Hematopoietic multipotent progenitor cell (in vitro differentiated cells): ENCODE results near the gene KCNQ5. TPM values are rescaled to one million over a fixed set of nuclear protein-coding genes. Genes with fewer than 3 reads are reported as not detected.

Source experiments
- DNase-seq, 3 donors: peaks; one replicate each; pipeline ENCODE4 v3.0.0-alpha.2; 2011 to 2015; ENCODE audit warnings: low read depth in 2 of 3, low spot score in 2 of 3
- total RNA-seq: library from RNA; depleted of rRNA; stranded (reverse); fragments of >200 nt; gene quantifications from one replicate; pipeline ENCODE4 v1.2.3, GENCODE V29; 2012

KCNQ5 gene
- total RNA-seq, 1 donor: 6.7 TPM

DNA sequence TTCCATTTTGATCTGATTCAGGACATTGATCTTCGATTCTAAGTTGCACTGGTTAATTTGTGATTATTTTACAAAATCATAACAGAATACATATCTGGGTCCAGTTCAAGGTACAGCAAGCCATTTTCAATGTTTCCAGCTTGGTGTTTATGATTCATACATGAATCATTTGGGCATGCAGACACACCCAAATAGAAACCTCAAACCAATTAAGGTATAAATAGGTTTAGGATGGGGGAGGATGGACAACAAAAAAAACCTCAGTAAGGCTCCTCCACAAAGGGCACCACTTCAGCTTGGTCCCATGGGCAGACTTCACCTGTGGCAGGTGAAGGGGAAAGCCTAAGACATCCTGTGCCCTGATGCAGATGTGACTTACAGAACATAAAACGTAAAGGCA, 410.7 kb downstream of the KCNQ5 start:
- DNase-seq: no peak

DNA sequence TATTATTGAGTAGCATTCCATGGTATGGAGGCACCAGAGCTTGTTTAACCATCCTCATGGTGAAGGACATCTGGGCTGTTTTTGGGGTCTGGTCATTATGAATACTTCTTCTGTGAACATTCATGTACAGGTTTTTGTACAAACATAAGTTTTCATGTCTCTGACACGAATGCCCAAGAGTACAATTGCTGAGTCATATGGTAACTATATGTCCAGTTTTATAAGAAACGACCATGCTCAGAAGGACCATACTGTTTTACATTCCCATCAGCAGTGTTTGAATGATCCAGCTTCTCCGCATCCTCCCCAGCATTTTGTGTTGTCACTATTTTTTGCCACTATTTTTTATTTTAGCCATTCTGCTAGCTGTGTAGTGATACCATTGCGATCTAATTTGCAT, 414.8 kb downstream of the KCNQ5 start:
- DNase-seq: no peak

DNA sequence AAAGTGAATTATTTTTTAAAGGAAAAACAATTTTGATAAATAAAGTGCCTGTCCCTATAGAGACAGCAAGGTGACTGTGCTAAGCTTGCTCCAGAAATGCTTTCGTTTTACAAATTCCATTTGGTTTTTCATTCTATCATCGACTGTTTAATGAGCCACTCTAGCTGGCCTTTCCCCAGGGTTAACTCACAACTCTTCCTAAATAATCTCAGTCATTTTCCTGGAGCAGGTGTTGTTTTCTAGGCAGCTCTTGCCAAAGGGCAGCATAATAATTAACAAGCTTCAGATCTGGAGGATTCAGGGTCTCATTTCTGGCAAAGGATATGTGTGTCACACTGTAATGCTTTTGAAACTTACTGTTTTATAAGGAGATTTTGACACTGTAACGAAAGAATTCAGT, 419.2 kb downstream of the KCNQ5 start:
- DNase-seq: no peak

GRCh38 chr6:73042892-73043291, 421.0 kb downstream of the KCNQ5 start:
- DNase-seq: no peak

GRCh38 chr6:73043446-73043845, 421.6 kb downstream of the KCNQ5 start:
- no peak for DNase-seq

GRCh38 chr6:73045609-73046008, 423.7 kb downstream of the KCNQ5 start:
- no peak for DNase-seq

DNA sequence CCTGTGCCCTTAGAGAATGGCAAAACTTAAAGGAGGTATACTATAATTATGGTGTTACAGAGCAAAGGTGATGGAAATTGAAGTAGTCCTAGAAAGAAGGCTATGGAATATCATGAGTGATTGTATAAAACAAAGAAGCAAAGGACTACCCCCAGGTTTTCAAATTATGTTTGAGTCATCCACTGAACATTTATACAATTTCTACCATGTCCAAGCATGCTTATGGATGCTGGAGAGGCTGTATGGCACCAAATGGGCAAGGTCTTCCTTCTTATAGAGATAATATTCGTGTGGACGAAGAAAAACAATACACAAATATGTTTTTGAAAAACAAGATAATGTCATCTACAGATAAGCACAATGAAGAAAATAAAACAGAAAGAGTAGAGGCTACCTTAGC, 425.9 kb downstream of the KCNQ5 start:
- no peak for DNase-seq

GRCh38 chr6:73049971-73050594, 428.2 kb downstream of the KCNQ5 start:
- no peak for DNase-seq

DNA sequence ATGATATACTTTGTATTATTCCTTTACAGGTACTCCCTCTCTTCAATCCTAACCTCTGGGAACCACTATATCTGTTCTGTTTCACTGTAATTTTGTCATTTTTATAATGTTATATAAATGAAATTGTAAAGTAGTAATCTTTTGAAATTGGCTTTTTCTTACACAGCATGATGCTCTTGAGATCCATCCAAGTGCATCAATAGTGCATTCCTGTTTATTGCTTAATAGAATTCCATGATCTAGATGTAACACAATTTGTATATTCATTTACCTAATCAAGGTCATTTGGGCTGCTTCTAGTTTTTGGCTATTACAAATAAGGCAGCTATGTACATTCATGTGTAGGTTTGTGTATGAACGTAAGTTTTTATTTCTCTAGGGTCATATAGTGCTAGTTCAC, 428.8 kb downstream of the KCNQ5 start:
- DNase-seq: no peak

GRCh38 chr6:73051147-73051546, 429.3 kb downstream of the KCNQ5 start:
- DNase-seq: no peak

DNA sequence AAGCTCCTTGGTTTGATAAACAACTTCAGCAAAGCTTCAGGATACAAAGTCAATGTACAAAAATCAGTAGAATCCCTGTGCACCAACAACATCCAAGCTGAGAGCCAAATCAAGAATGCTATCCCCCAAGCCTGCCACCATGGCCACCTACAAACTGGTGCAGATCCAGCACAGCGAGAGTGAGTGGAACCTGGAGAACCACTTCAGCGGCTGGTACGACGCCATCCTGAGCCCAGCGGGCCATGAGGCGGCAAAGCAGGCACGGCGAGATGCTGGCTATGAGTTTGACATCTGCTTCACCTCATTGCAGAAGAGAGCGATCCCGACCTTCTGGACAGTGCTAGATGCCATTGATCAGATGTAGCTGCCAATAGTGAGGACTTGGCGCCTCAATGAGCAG, 433.1 kb downstream of the KCNQ5 start:
- no peak for DNase-seq

GRCh38 chr6:73058736-73059135, 436.9 kb downstream of the KCNQ5 start:
- DNase-seq: no peak

GRCh38 chr6:73062130-73062529, 440.3 kb downstream of the KCNQ5 start:
- DNase-seq: no peak

- DNase-seq: no peak
Observed at GRCh38 chr6:73062837-73063236, 441.0 kb downstream of the KCNQ5 start.

GRCh38 chr6:73064266-73064665, 442.4 kb downstream of the KCNQ5 start:
- DNase-seq: no peak

- DNase-seq: no peak
Observed at GRCh38 chr6:73073238-73073637, 451.4 kb downstream of the KCNQ5 start.

DNA sequence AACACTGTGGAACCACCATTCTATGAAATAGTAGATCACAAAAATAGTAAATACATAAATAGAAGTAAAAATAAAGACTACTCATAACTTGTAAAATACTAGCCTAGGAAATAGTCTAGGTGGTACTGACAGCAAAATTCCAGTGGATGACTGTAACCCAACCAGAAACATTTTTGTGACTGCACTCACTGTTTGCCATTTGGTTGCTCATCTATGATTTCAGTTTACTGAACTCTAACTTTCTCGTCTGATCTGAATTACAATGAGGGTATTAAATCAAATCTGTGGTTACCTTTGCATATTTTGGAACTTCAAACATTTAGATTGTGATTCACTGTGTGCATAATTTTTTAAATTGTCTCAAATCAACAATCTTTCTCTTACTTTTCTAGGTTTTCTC, 452.3 kb downstream of the KCNQ5 start:
- no peak for DNase-seq

- no peak for DNase-seq
Observed at GRCh38 chr6:73076211-73076954, 454.5 kb downstream of the KCNQ5 start.

- DNase-seq: no peak
Observed at GRCh38 chr6:73078333-73078862, 456.5 kb downstream of the KCNQ5 start.

GRCh38 chr6:73078908-73079610, 457.2 kb downstream of the KCNQ5 start:
- no peak for DNase-seq

GRCh38 chr6:73079611-73079955, 457.7 kb downstream of the KCNQ5 start:
- no peak for DNase-seq

DNA sequence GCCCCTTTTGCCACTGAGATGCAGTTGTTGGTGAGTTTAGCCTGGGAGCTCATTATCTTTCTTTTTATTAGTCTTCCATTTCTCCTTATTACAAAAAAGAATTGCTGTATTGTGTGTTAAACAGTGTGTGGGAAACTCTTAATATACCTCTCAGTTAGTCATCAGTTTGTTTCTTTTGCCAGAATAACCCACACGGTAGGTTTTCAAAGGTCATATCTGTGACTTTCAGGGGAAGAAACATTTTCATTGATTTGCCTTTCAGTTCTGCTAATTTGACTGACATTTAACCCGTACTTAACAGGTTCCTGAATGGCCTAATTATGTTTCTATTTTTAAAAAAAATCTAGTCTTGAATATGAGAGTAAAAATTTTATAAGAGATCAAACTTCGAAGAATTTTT, 458.1 kb downstream of the KCNQ5 start:
- no peak for DNase-seq
